ENCODE results near the gene ZBTB40. TPM values are rescaled to one million over a fixed set of nuclear protein-coding genes. Genes with fewer than 3 reads are reported as not detected.

The ZBTB40 gene
- total RNA-seq, 1 experiment from 2014 or later, result 25.3 TPM

GRCh38 chr1:22570140-22570909 lies 118.7 kb downstream of the ZBTB40 start:
- H3K4me1 ChIP-seq (ENCODE audit: insufficient read depth, low read length, poor library complexity, severe bottlenecking), result no peaks in the 10 kb centered on the region
- H3K4me3 ChIP-seq (ENCODE audit: low read depth, low read length, poor library complexity, severe bottlenecking), result no peak overlapping the region
- H3K27ac ChIP-seq (ENCODE audit: low read depth, low read length, poor library complexity, severe bottlenecking), result no peak overlapping the region
- H3K9me3 ChIP-seq (ENCODE audit: low read depth, low read length, poor library complexity, severe bottlenecking), result no peaks in the 10 kb centered on the region
- intact Hi-C loops (cut with micrococcal nuclease; ENCODE audit: unreplicated experiment), result no loop called here
- POLR2A ChIA-PET (ENCODE audit: low non-redundant PET), result interaction anchor here (0.6 kb wide), 1 partner anchor 139 kb away, joined by 3 read pairs; no protein-coding TSS in a partner anchor
- BruUV-seq (replicated peaks), result no TSS peak
- CTCF ChIA-PET, result no interaction called here
- peaks cover 34% of the 10 kb centered on the region for H3K27me3 ChIP-seq (replicated peaks; ENCODE audit: insufficient read depth, low read depth, low read length, poor library complexity)
- DNase-seq (ENCODE audit: low spot score), result no peak
- no peak for TF ChIP-seq EZH2 (IDR thresholded peaks at IDR 0.05; ENCODE audit: borderline replicate concordance, low read depth, low read length, poor library complexity, severe bottlenecking)
- no peak for TF ChIP-seq CTCF (conservative IDR thresholded peaks at IDR 0.05; ENCODE audit: low read depth, low read length)
- H3K36me3 ChIP-seq (ENCODE audit: insufficient read depth, low read length, poor library complexity, severe bottlenecking), result no peaks in the 10 kb centered on the region

DNA sequence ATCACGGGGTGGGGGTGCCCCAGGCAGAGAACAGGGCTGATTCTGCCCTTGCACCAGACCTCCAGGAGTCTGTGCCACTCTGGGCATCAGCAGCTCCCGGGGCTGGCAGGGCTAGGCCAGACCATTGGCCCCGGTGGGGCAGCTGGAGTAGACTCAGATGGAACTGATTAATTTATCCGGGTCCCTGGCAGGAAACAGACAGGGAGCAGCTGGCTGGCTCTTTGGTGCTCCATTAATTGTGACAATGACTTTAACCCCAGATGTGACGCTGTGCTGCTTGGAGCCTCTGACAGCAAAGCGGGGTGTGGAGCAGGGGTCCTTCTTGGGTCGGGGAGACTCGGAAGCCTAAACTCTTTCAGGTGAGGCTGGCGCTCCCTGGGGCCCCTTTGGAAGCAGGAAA lies 121.2 kb downstream of the ZBTB40 start:
- Histone ChIP-seq H3K27me3 (replicated peaks; ENCODE audit: insufficient read depth, low read depth, low read length, poor library complexity) (peaks cover 15% of the 10 kb centered on the region), H3K9me3 (ENCODE audit: low read depth, low read length, poor library complexity, severe bottlenecking) (peaks cover 2% of the 10 kb centered on the region), H3K27ac (ENCODE audit: low read depth, low read length, poor library complexity, severe bottlenecking) (no peak overlapping the region), H3K4me3 (ENCODE audit: low read depth, low read length, poor library complexity, severe bottlenecking) (no peak overlapping the region), H3K36me3 (ENCODE audit: insufficient read depth, low read length, poor library complexity, severe bottlenecking) (no peaks in the 10 kb centered on the region), H3K4me1 (ENCODE audit: insufficient read depth, low read length, poor library complexity, severe bottlenecking) (no peaks in the 10 kb centered on the region)
- BruUV-seq (replicated peaks), result no TSS peak
- DNase-seq (ENCODE audit: low spot score), result no peak
- POLR2A ChIA-PET (ENCODE audit: low non-redundant PET), result interaction anchor here (0.6 kb wide), 1 partner anchor 11 kb away, joined by 3 read pairs; no protein-coding TSS in a partner anchor
- intact Hi-C loops (cut with micrococcal nuclease; ENCODE audit: unreplicated experiment), result no loop called here
- CTCF ChIA-PET, result no interaction called here
- TF ChIP-seq EZH2 (IDR thresholded peaks at IDR 0.05; ENCODE audit: borderline replicate concordance, low read depth, low read length, poor library complexity, severe bottlenecking) (no peak), CTCF (conservative IDR thresholded peaks at IDR 0.05; ENCODE audit: low read depth, low read length) (no peak)

DNA sequence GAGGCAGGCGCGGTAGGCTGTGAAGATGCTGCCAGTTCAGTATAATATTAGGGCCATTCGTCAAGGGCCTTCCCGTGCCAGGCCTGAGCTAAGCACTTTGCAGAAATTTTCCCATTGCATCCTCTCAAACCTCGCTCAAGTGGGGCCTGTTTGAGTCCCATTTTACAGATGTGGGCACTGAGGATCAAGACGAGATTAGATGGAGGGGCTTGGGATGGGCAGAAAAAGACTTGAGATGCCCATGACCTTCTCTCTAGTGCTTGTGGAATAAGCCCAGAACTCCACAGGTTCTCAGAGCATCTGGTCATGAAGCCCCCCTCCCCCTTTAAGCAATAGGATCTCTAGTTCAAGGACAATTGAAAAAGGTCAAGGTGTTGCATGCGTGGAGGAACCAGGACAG lies 121.6 kb downstream of the ZBTB40 start:
- peaks cover 6% of the 10 kb centered on the region for H3K9me3 ChIP-seq (ENCODE audit: low read depth, low read length, poor library complexity, severe bottlenecking)
- no peak overlapping the region for H3K27ac ChIP-seq (ENCODE audit: low read depth, low read length, poor library complexity, severe bottlenecking)
- ChIA-PET POLR2A (ENCODE audit: low non-redundant PET) (interaction anchor here (0.6 kb wide), 1 partner anchor 12 kb away, joined by 3 read pairs; no protein-coding TSS in a partner anchor), CTCF (no interaction called here)
- intact Hi-C loops (cut with micrococcal nuclease; ENCODE audit: unreplicated experiment), result no loop called here
- peaks cover 11% of the 10 kb centered on the region for H3K27me3 ChIP-seq (replicated peaks; ENCODE audit: insufficient read depth, low read depth, low read length, poor library complexity)
- DNase-seq (ENCODE audit: low spot score), result no peak
- no peaks in the 10 kb centered on the region for H3K36me3 ChIP-seq (ENCODE audit: insufficient read depth, low read length, poor library complexity, severe bottlenecking)
- H3K4me3 ChIP-seq (ENCODE audit: low read depth, low read length, poor library complexity, severe bottlenecking), result no peak overlapping the region
- TF ChIP-seq EZH2 (IDR thresholded peaks at IDR 0.05; ENCODE audit: borderline replicate concordance, low read depth, low read length, poor library complexity, severe bottlenecking) (no peak), CTCF (conservative IDR thresholded peaks at IDR 0.05; ENCODE audit: low read depth, low read length) (no peak)
- BruUV-seq (replicated peaks), result no TSS peak
- H3K4me1 ChIP-seq (ENCODE audit: insufficient read depth, low read length, poor library complexity, severe bottlenecking), result no peaks in the 10 kb centered on the region
